Activated T-cell treated with anti-CD3 and anti-CD28 coated beads, Interleukin-2, amount 50 U/mL, for 4 hours (primary cell): Measurements from ENCODE around the gene MAPKAPK2. TPM values are rescaled to one million over a fixed set of nuclear protein-coding genes. Genes with fewer than 3 reads are reported as not detected.

Experiments
- ATAC-seq, 2 donors: fragments of 200-7000 bp; cut with Tn5 transposase; one replicate each; pipeline ENCODE4 v1.10.0; 2021
- DNase-seq: peaks from one replicate; pipeline ENCODE4 v3.0.0-alpha.2; 2020
- H3K27me3 Mint-ChIP-seq: one replicate; pipeline ENCODE4 v1.8.0; 2021; ENCODE audit warnings: low read depth, mixed read lengths
- H3K36me3 Mint-ChIP-seq: one replicate; pipeline ENCODE4 v1.8.0; 2022; ENCODE audit warnings: mixed read lengths; ENCODE audit not compliant: insufficient read depth
- H3K4me1 Mint-ChIP-seq: one replicate; pipeline ENCODE4 v1.8.0; 2021; ENCODE audit warnings: low read depth, mixed read lengths
- H3K4me3 Mint-ChIP-seq: one replicate; pipeline ENCODE4 v1.8.0; 2021; ENCODE audit warnings: mild to moderate bottlenecking, moderate library complexity, mixed read lengths
- H3K9me3 Mint-ChIP-seq: one replicate; pipeline ENCODE4 v1.8.0; 2021; ENCODE audit warnings: mixed read lengths
- total RNA-seq, 3 donors: library from RNA; stranded (reverse); gene quantifications; one replicate each; pipeline ENCODE4 v1.2.1, GENCODE V29; 2021

MAPKAPK2 gene
- total RNA-seq, 3 donors from 2014 or later: 98.2 to 136 (median 135) TPM

DNA sequence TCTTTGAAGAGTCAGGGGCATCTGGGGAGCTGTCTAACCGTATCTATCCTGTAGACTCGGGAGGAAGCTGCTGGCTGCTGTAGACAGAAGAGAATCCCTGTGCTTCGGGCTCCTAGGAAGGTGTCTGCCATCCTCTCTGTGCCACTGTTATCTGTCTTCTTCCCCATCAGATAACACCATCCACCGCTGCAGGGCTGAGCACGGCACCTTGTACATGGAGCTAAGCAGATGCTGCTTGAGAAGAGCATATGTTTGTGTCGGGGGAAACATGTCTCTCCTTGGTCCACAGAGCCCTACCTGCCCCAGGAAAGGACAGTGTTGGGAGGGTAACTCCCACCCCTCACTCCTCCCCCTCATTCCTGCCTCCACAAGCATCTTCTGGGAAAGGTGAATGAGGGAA is 1.4 kb upstream of the MAPKAPK2 start:
- no peaks in the 10 kb centered on the region for H3K9me3 Mint-ChIP-seq
- DNase-seq: no peak
- H3K36me3 Mint-ChIP-seq: peaks cover 2% of the 10 kb centered on the region
- peaks cover 2% of the 10 kb centered on the region for H3K27me3 Mint-ChIP-seq
- ATAC-seq: no peak
- peaks cover 60% of the 10 kb centered on the region for H3K4me1 Mint-ChIP-seq
- H3K4me3 Mint-ChIP-seq: no peak overlapping the region

- ATAC-seq (no peak), DNase-seq (no peak)
- peaks cover 2% of the 10 kb centered on the region for H3K36me3 Mint-ChIP-seq
- no peaks in the 10 kb centered on the region for H3K27me3 Mint-ChIP-seq
- H3K4me1 Mint-ChIP-seq: peaks cover 60% of the 10 kb centered on the region
- H3K4me3 Mint-ChIP-seq: peak overlapping the region; percentile 82
- H3K9me3 Mint-ChIP-seq: no peaks in the 10 kb centered on the region
Observed at GRCh38 chr1:206684003-206684402, 702 bp upstream of the MAPKAPK2 start.

DNA sequence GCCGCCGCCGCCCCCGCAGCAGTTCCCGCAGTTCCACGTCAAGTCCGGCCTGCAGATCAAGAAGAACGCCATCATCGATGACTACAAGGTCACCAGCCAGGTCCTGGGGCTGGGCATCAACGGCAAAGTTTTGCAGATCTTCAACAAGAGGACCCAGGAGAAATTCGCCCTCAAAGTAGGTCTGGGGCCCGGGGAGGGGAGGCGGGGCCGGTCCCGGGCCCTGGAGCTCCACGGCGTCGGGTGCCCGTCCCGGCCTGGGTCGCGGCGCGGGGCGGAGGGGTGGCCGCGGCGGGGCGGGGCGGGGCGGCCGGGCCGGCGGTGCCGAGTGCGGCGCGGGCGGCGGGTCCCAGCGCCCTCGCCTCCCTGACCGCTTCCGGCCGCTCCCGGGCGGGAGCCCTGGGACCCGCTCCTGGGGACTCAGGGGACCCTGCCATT is 646 bp downstream of the MAPKAPK2 start:
- Mint-ChIP-seq H3K9me3 (no peaks in the 10 kb centered on the region), H3K4me1 (peaks cover 58% of the 10 kb centered on the region), H3K4me3 (peak overlapping the region; percentile 99), H3K36me3 (peaks cover 4% of the 10 kb centered on the region), H3K27me3 (no peaks in the 10 kb centered on the region)
- DNase-seq (peak; percentile 28), ATAC-seq (peak; percentile 51 to 52)

- peaks cover 59% of the 10 kb centered on the region for H3K4me1 Mint-ChIP-seq
- H3K4me3 Mint-ChIP-seq: peak overlapping the region; percentile 99
- ATAC-seq (peak; percentile 55 to 58), DNase-seq (peak; percentile 14)
- peaks cover 4% of the 10 kb centered on the region for H3K36me3 Mint-ChIP-seq
- no peaks in the 10 kb centered on the region for H3K9me3 Mint-ChIP-seq
- no peaks in the 10 kb centered on the region for H3K27me3 Mint-ChIP-seq
Observed at GRCh38 chr1:206685769-206686477, 1.2 kb downstream of the MAPKAPK2 start.

DNA sequence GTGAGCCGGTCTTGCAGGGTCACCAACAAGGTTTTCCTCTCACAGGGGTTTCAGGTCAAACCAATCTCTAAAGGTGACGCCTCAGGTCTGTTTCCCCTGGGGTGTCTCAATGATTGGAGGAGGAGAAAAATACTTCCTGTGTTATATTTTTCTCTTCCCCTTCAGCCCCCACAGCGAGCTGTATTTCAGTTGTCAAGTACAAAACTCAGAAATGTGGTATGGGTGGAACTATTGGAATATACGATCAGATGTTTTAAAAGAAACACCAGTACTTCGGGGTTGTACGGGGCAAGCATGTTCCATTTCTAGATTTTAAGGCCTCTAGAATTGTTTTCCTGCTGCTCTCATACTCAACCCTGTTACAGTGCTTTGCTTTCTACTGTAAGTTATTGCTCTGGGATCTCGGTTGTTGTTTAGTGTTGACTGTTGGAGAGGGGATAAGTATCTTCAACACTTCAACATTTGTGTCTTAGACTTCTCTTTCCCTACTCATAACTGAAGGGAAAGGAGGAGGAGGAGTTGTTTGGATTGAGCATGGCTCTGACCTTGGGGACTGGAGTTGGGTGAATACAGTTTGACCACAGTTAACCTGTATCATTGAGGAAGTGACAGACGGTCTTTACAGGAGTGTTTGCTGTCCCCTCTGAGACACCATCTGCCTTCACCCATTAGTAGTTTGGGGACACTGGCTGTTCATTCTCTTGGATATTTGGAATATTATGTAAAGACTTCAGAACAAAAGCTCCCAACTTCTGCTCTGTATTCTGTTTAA is 2.0 kb downstream of the MAPKAPK2 start:
- Mint-ChIP-seq H3K36me3 (peaks cover 4% of the 10 kb centered on the region), H3K9me3 (no peaks in the 10 kb centered on the region), H3K27me3 (no peaks in the 10 kb centered on the region), H3K4me1 (peaks cover 62% of the 10 kb centered on the region), H3K4me3 (peak overlapping the region; percentile 99)
- ATAC-seq (peak; percentile 7 to 16), DNase-seq (no peak)

DNA sequence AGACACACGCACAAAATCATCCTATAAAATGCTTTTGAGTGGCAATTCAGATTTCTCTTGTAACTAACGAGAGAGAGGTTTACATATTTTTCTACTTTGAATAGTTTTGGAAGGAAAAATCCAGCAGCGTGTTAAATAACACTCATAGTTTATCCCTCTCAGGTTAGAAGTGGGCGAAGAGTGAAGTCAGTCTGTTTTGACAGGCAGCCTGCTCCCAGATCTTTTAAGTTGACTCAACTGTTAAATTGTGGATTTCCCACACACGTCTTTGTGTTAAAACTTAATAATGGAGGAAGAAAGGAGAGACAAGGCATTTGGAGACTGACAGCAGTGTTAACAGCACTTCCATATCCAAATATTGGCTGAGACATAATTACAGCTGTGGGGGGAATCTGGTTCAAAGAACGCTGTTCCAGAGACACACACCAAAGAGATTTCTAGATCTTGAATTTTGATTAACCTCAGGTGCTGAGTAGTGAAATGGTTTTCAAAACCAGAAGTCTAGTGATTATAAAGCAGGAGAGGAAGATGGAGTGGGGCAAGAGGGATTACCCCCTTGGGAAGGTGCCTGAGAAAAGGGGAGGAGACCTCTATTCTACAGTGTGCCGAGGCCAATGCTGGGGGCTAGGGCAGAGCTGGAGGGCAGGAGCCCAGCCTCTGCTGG is 2.7 kb downstream of the MAPKAPK2 start:
- no peaks in the 10 kb centered on the region for H3K27me3 Mint-ChIP-seq

GRCh38 chr1:206687915-206688442 is 3.3 kb downstream of the MAPKAPK2 start:
- Mint-ChIP-seq H3K4me1 (peaks cover 72% of the 10 kb centered on the region), H3K9me3 (no peaks in the 10 kb centered on the region), H3K27me3 (no peaks in the 10 kb centered on the region), H3K4me3 (peak overlapping the region; percentile 99), H3K36me3 (peaks cover 4% of the 10 kb centered on the region)
- no peak for ATAC-seq
- DNase-seq: no peak

More for the DNA sequence above, 2.7 kb downstream of the MAPKAPK2 start:
- H3K4me3 Mint-ChIP-seq: peak overlapping the region; percentile 99
- ATAC-seq (no peak), DNase-seq (no peak)
- peaks cover 67% of the 10 kb centered on the region for H3K4me1 Mint-ChIP-seq
- peaks cover 4% of the 10 kb centered on the region for H3K36me3 Mint-ChIP-seq
- no peaks in the 10 kb centered on the region for H3K9me3 Mint-ChIP-seq

DNA sequence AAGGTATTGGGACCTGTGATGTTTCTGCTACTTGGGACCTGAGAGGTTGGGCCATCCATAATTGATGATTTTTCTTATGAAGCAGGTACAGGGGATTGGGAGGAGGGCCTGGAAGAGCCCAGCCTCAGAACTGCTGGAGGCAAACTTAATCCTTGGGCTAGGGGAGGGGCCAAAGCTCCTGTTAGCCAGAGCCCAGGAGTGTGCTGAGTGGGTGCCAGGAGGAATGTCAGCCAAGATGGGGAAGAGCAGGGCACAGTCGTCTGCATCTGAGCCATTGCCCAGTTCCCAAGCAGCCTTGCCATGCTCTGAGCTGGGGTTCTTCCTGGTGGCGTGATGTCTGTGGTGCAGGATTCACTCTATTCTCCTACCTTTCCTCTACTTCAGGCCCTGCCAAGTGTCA is 5.8 kb downstream of the MAPKAPK2 start:
- peaks cover 8% of the 10 kb centered on the region for H3K36me3 Mint-ChIP-seq
- H3K27me3 Mint-ChIP-seq: no peaks in the 10 kb centered on the region
- DNase-seq (no peak), ATAC-seq (no peak)
- peaks cover 80% of the 10 kb centered on the region for H3K4me1 Mint-ChIP-seq
- H3K4me3 Mint-ChIP-seq: no peak overlapping the region
- H3K9me3 Mint-ChIP-seq: no peaks in the 10 kb centered on the region

DNA sequence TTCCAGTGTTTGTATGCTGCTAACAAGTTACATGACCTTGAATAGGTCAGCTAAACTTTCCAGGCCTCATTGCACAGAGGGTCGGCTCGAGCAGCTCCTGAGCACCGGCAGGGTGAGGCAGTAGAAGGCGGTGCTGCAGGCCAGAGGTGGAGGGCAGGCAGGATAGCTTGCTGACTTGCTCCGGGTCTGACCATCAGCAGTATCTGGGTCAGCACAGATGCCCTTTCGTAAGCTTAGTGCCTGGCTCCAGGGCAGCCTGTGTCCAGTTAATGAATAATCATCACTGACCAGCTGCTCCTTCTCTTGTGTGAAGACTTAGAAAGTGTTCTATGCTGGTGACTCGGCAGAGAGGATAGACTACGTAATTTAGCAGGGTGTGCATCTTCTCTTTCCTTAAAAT is 6.9 kb downstream of the MAPKAPK2 start:
- H3K36me3 Mint-ChIP-seq: peaks cover 14% of the 10 kb centered on the region
- DNase-seq: no peak
- H3K27me3 Mint-ChIP-seq: no peaks in the 10 kb centered on the region
- H3K4me1 Mint-ChIP-seq: peaks cover 86% of the 10 kb centered on the region
- H3K9me3 Mint-ChIP-seq: no peaks in the 10 kb centered on the region
- H3K4me3 Mint-ChIP-seq: no peak overlapping the region
- no peak for ATAC-seq

GRCh38 chr1:206693029-206693428 is 8.3 kb downstream of the MAPKAPK2 start:
- no peaks in the 10 kb centered on the region for H3K27me3 Mint-ChIP-seq
- H3K4me3 Mint-ChIP-seq: no peak overlapping the region
- H3K36me3 Mint-ChIP-seq: peaks cover 24% of the 10 kb centered on the region
- ATAC-seq (no peak), DNase-seq (no peak)
- H3K9me3 Mint-ChIP-seq: no peaks in the 10 kb centered on the region
- peaks cover 83% of the 10 kb centered on the region for H3K4me1 Mint-ChIP-seq

GRCh38 chr1:206693592-206693991 is 8.9 kb downstream of the MAPKAPK2 start:
- no peak for ATAC-seq
- H3K36me3 Mint-ChIP-seq: peaks cover 24% of the 10 kb centered on the region
- no peaks in the 10 kb centered on the region for H3K27me3 Mint-ChIP-seq
- peaks cover 82% of the 10 kb centered on the region for H3K4me1 Mint-ChIP-seq
- no peak for DNase-seq
- no peak overlapping the region for H3K4me3 Mint-ChIP-seq
- no peaks in the 10 kb centered on the region for H3K9me3 Mint-ChIP-seq

DNA sequence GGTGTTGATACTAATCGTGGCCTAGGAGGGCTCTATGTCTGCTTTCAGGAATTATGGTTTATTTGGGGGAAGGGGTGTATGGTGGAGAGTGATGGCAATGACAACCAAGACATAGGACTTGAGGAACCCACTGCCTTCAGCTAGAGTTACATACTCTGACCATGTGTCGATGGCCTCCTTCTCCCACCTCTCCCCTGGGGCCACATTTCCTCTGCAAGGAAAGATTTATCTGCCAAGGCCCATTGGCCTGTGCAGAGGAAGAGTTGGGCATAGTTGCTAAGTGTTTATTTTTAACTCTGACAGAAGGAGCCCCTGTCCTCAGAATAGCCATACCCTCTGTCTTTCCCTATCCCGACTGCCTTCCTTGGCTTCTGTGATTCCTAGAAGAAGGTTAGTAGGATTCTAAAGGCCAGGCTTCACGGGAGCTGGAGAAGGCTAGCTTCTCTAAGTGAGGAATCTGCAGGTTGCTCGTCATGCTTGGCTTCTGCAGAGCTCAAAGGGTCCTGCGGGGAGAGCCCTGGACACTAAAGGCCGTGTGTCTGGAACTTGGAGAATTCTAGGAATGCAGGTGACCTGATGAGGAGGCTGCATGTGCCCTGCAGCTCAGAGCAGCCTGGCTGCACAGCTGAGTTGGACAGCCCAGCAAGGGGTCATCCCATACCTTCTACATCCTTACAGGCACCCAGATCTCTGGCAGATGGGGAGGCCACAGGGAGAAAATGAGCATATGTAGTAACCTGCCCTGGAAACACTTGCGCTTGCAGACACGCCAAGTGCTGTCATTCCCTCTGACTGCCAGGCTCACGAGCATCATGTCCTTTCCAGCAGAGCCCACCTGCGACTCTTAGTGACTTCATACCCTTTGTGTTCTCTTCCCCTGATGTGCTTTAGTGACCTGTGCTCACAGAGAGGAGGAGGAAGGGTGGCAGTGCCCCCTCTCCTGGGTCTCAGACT is 9.7 kb downstream of the MAPKAPK2 start:
- peaks cover 29% of the 10 kb centered on the region for H3K36me3 Mint-ChIP-seq
- peaks cover 82% of the 10 kb centered on the region for H3K4me1 Mint-ChIP-seq
- DNase-seq (no peak), ATAC-seq (no peak)
- H3K4me3 Mint-ChIP-seq: no peak overlapping the region
- no peaks in the 10 kb centered on the region for H3K27me3 Mint-ChIP-seq
- H3K9me3 Mint-ChIP-seq: no peaks in the 10 kb centered on the region

GRCh38 chr1:206695733-206696132 is 11.0 kb downstream of the MAPKAPK2 start:
- no peaks in the 10 kb centered on the region for H3K9me3 Mint-ChIP-seq
- ATAC-seq (no peak), DNase-seq (no peak)
- peaks cover 81% of the 10 kb centered on the region for H3K4me1 Mint-ChIP-seq
- peaks cover 29% of the 10 kb centered on the region for H3K36me3 Mint-ChIP-seq
- H3K4me3 Mint-ChIP-seq: no peak overlapping the region
- H3K27me3 Mint-ChIP-seq: no peaks in the 10 kb centered on the region
